ENCODE results near the gene CENPS. TPM values are rescaled to one million over a fixed set of nuclear protein-coding genes. Genes with fewer than 3 reads are reported as not detected.
"Not testable (repeated sequence)": the region's sequence is repeated elsewhere in the genome, so short reads cannot be mapped to it uniquely, and the experiment has no call there.

Gene CENPS
- total RNA-seq, 2 experiments from 2014 or later = 13.6 to 18.4 TPM

DNA sequence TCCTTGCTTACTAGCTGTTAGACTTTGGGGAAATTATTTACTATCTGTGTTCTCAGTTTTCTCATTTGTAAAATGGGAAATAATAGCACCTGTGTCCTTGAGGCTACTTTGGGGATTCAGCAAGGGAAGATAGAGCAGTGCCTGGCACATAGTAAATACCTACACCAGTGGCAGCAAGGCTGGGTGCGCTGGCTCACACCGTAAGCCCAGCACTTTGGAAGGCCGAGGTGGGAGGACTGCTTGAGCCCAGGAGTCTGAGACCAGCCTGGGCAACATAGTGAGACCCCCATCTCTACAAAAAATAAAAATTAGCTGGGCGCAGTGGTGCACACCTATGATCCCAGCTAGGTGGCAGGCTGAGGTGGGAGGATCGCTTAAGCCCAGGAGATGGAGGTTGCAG is 8.6 kb upstream of the CENPS start:
- Histone ChIP-seq H3K9me2 (ENCODE audit: insufficient read depth, low read length) (no peaks in the 10 kb centered on the region), H4K20me1 (ENCODE audit: insufficient read depth, low read length) (no peaks in the 10 kb centered on the region), H3K9me3 (ENCODE audit: low read length) (no peaks in the 10 kb centered on the region), H2AFZ (ENCODE audit: low read length) (no peak overlapping the region), H3K79me2 (ENCODE audit: insufficient read depth, low read depth, low read length) (no peaks in the 10 kb centered on the region), H3K27ac (ENCODE audit: low read depth, low read length, poor library complexity, severe bottlenecking) (no peak overlapping the region), H3K4me2 (ENCODE audit: low read length) (no peak overlapping the region), H3K4me3 (ENCODE audit: low read depth, low read length, poor library complexity, severe bottlenecking) (no peak overlapping the region), H3K4me1 (ENCODE audit: insufficient read depth, low read length, poor library complexity, severe bottlenecking) (no peaks in the 10 kb centered on the region), H3K36me3 (ENCODE audit: insufficient read depth, low read length) (peaks cover 45% of the 10 kb centered on the region)
- no peak for TF ChIP-seq EZH2phosphoT487 (IDR thresholded peaks at IDR 0.05; ENCODE audit: borderline replicate concordance, low read depth, low read length)
- TF ChIP-seq, protein P1, sequence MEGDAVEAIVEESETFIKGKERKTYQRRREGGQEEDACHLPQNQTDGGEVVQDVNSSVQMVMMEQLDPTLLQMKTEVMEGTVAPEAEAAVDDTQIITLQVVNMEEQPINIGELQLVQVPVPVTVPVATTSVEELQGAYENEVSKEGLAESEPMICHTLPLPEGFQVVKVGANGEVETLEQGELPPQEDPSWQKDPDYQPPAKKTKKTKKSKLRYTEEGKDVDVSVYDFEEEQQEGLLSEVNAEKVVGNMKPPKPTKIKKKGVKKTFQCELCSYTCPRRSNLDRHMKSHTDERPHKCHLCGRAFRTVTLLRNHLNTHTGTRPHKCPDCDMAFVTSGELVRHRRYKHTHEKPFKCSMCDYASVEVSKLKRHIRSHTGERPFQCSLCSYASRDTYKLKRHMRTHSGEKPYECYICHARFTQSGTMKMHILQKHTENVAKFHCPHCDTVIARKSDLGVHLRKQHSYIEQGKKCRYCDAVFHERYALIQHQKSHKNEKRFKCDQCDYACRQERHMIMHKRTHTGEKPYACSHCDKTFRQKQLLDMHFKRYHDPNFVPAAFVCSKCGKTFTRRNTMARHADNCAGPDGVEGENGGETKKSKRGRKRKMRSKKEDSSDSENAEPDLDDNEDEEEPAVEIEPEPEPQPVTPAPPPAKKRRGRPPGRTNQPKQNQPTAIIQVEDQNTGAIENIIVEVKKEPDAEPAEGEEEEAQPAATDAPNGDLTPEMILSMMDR (conservative IDR thresholded peaks at IDR 0.05; ENCODE audit: low read length) = no peak
- DNase-seq (ENCODE audit: low spot score) = no peak
- POLR2A ChIA-PET = no interaction called here
- CTCF ChIA-PET (ENCODE audit: unreplicated experiment) = no interaction called here
- intact Hi-C loops (cut with micrococcal nuclease; ENCODE audit: unreplicated experiment) = no loop called here
- BruUV-seq (replicated peaks) = no TSS peak

DNA sequence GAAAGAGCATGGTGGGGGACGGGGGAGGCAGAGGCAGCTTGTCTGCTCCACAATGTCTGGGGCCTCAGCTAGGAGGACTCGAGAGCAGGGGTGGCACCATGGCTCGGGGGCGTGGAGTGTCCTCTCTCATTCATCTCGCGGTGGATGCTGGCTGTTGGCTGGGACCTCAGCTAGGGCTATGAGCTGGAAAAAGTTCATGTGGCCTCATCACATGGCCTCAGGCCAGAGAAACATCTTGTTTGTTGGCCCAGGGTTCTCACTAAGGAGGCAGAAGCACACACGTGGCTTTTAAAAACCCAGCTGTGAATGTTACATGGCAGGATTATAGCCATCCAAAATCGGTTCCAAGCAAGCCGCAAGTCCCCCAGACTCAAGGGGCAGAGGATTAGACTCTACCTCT is 6.2 kb upstream of the CENPS start:
- POLR2A ChIA-PET = no interaction called here
- Histone ChIP-seq H3K27ac (ENCODE audit: low read depth, low read length, poor library complexity, severe bottlenecking) (no peak overlapping the region), H3K4me1 (ENCODE audit: insufficient read depth, low read length, poor library complexity, severe bottlenecking) (no peaks in the 10 kb centered on the region), H3K4me2 (ENCODE audit: low read length) (no peak overlapping the region), H4K20me1 (ENCODE audit: insufficient read depth, low read length) (no peaks in the 10 kb centered on the region), H3K36me3 (ENCODE audit: insufficient read depth, low read length) (peaks cover 22% of the 10 kb centered on the region), H2AFZ (ENCODE audit: low read length) (no peak overlapping the region), H3K79me2 (ENCODE audit: insufficient read depth, low read depth, low read length) (no peaks in the 10 kb centered on the region), H3K4me3 (ENCODE audit: low read depth, low read length, poor library complexity, severe bottlenecking) (no peak overlapping the region), H3K9me2 (ENCODE audit: insufficient read depth, low read length) (no peaks in the 10 kb centered on the region), H3K9me3 (ENCODE audit: low read length) (no peaks in the 10 kb centered on the region)
- BruUV-seq (replicated peaks) = no TSS peak
- no peak for DNase-seq (ENCODE audit: low spot score)
- TF ChIP-seq, protein P1 (conservative IDR thresholded peaks at IDR 0.05; ENCODE audit: low read length) = no peak
- no peak for TF ChIP-seq EZH2phosphoT487 (IDR thresholded peaks at IDR 0.05; ENCODE audit: borderline replicate concordance, low read depth, low read length)
- intact Hi-C loops (cut with micrococcal nuclease; ENCODE audit: unreplicated experiment) = no loop called here
- CTCF ChIA-PET (ENCODE audit: unreplicated experiment) = no interaction called here

DNA sequence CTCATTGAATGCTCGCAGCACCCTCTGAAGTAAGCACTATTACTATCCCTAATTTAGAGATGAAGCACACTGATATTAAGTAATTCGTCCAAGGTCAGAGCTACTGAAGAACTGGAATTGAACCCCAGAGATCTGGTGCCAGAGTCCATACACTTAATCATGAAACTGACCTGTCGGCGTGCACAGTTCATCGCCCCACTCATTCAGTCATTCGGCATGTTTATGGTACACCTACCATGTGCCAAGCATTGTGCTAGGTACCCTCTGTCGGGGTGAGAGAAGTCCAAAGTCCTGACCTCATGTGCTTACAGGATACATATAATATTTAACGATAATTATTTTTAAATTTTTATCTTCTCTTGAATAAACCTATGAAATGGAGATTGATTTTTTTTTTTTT is 5.6 kb upstream of the CENPS start:
- POLR2A ChIA-PET = no interaction called here

DNA sequence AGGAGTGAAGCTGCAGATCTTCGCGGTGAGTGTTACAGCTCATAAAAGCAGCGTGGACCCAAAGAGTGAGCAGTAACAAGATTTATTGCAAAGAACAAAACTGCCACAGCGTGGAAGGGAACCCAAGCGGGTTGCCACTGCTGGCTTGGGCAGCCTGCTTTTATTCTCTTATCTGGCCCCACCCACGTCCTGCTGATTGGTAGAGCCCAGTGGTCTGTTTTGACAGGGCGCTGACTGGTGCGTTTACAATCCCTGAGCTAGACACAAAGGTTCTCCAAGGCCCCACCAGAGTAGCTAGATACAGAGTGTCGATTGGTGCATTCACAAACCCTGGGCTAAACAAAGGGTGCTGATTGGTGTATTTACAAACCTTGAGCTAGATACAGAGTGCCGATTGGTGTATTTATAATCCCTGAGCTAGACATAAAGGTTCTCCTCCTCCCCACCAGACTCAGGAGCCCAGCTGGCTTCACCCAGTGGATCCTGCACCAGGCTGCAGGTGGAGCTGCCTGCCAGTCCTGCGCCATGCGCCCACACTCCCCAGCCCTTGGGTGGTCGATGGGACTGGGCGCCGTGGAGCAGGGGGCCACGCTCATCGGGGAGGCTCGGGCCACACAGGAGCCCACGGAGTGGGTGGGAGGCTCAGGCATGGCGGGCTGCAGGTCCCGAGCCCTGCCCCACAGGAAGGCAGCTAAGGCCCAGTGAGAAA is 4.3 kb upstream of the CENPS start:
- not testable (repeated sequence) for DNase-seq (ENCODE audit: low spot score)
- POLR2A ChIA-PET = interaction anchor here (0.6 to 0.9 kb wide), 2 partner anchors 39 to 68 kb away, joined by 3 read pairs; no protein-coding TSS in a partner anchor

More for the DNA sequence above, 5.6 kb upstream of the CENPS start:
- Histone ChIP-seq H2AFZ (ENCODE audit: low read length) (no peak overlapping the region), H4K20me1 (ENCODE audit: insufficient read depth, low read length) (no peaks in the 10 kb centered on the region), H3K9me2 (ENCODE audit: insufficient read depth, low read length) (no peaks in the 10 kb centered on the region), H3K4me2 (ENCODE audit: low read length) (no peak overlapping the region), H3K27ac (ENCODE audit: low read depth, low read length, poor library complexity, severe bottlenecking) (no peak overlapping the region), H3K4me1 (ENCODE audit: insufficient read depth, low read length, poor library complexity, severe bottlenecking) (peaks cover 2% of the 10 kb centered on the region), H3K79me2 (ENCODE audit: insufficient read depth, low read depth, low read length) (no peaks in the 10 kb centered on the region), H3K4me3 (ENCODE audit: low read depth, low read length, poor library complexity, severe bottlenecking) (no peak overlapping the region), H3K9me3 (ENCODE audit: low read length) (no peaks in the 10 kb centered on the region), H3K36me3 (ENCODE audit: insufficient read depth, low read length) (peaks cover 16% of the 10 kb centered on the region)
- no peak for DNase-seq (ENCODE audit: low spot score)
- CTCF ChIA-PET (ENCODE audit: unreplicated experiment) = no interaction called here
- no TSS peak for BruUV-seq (replicated peaks)
- intact Hi-C loops (cut with micrococcal nuclease; ENCODE audit: unreplicated experiment) = no loop called here
- TF ChIP-seq EZH2phosphoT487 (IDR thresholded peaks at IDR 0.05; ENCODE audit: borderline replicate concordance, low read depth, low read length) = no peak
- TF ChIP-seq, protein P1 (conservative IDR thresholded peaks at IDR 0.05; ENCODE audit: low read length) = no peak

More for the DNA sequence above, 4.3 kb upstream of the CENPS start:
- H3K27ac ChIP-seq (ENCODE audit: low read depth, low read length, poor library complexity, severe bottlenecking); H3K9me3 ChIP-seq (ENCODE audit: low read length); CTCF ChIA-PET (ENCODE audit: unreplicated experiment); H3K9me2 ChIP-seq (ENCODE audit: insufficient read depth, low read length); H3K36me3 ChIP-seq (ENCODE audit: insufficient read depth, low read length); BruUV-seq (replicated peaks); intact Hi-C loops (cut with micrococcal nuclease; ENCODE audit: unreplicated experiment); H3K4me3 ChIP-seq (ENCODE audit: low read depth, low read length, poor library complexity, severe bottlenecking); H3K4me2 ChIP-seq (ENCODE audit: low read length); H2AFZ ChIP-seq (ENCODE audit: low read length); H3K4me1 ChIP-seq (ENCODE audit: insufficient read depth, low read length, poor library complexity, severe bottlenecking); H4K20me1 ChIP-seq (ENCODE audit: insufficient read depth, low read length); H3K79me2 ChIP-seq (ENCODE audit: insufficient read depth, low read depth, low read length): not testable (repeated sequence)
